Stimulated activated CD4-positive, alpha-beta T cell treated with anti-CD3 and anti-CD28 coated beads, TNF-alpha, amount 100 ng/mL, for 4 hours (primary cell): ENCODE measurements around the gene EXPH5.

Experiments
- DNase-seq, 3 experiments: peaks; one replicate each; pipeline ENCODE4 v3.0.0-alpha.2; 2020; ENCODE audit warnings: low read depth in 3 of 3

The EXPH5 gene

GRCh38 chr11:108562746-108563581 lies 30.6 kb downstream of the EXPH5 start:
- DNase-seq = no peak

DNA sequence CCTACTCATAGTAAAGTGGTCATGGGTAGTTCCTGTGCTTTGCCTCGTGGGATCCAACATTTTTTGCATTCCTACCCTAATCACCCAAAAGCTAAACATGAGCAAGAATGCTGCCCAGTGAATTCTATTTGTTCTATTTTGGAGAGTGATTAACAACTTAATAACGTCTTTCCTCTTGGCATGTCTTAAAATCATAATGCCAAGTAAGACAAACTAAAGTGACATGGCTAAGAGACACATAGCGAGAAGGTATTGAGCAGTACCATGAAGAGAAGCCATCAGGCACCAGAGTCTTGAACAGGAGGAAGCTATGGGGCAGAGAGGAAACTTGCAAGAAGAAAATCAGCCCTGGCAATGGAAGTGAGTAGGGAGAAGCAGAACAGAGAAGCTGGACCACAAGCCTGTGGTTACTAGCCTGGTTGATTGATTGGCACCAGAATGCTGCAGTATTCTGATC lies 32.0 kb downstream of the EXPH5 start:
- DNase-seq = no peak

GRCh38 chr11:108559904-108560303 lies 33.7 kb downstream of the EXPH5 start:
- DNase-seq = no peak

DNA sequence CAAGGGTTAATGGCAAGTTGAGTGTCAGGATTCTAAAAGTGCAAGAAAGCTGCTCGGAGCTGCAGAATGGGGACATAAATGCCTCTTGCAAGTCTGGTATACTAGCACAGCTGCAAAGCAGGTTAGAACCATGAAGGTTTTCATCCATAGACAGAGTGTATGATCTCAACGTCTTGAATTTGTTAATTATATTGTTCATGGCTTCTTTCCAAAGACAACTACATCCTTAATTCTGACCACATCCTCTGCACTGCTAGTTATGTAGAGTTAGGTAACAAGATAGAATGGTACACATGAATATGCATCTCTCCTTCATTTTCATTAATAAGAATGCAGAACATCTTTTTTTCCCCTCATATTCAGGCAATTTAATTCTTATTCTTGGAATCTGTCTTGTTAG lies 34.2 kb downstream of the EXPH5 start:
- no peak for DNase-seq

GRCh38 chr11:108558222-108558621 lies 35.3 kb downstream of the EXPH5 start:
- DNase-seq = no peak

DNA sequence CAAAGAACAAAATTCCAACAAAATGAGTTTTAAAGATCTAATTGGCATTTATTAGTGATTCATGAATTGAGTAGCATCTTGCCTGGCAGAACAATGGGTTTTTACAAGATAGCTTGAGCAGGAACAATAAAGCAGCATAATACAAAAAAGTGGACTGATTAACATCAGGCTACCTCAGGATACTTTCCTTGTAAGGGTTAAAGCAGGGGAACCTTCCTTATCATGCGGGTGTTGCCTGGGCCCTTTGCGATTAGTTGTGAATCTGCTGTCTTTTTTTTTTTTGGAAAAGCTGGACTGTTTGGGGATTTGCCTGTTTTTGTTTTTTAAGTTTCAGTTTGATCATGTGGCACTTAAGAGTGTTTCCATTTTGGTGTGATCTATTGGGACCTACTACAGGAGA lies 37.5 kb downstream of the EXPH5 start:
- DNase-seq = no peak

- no peak for DNase-seq
These were observed 41.7 kb downstream of the EXPH5 start for GRCh38 chr11:108551651-108552462.

GRCh38 chr11:108549319-108549885 lies 44.2 kb downstream of the EXPH5 start:
- DNase-seq = no peak

DNA sequence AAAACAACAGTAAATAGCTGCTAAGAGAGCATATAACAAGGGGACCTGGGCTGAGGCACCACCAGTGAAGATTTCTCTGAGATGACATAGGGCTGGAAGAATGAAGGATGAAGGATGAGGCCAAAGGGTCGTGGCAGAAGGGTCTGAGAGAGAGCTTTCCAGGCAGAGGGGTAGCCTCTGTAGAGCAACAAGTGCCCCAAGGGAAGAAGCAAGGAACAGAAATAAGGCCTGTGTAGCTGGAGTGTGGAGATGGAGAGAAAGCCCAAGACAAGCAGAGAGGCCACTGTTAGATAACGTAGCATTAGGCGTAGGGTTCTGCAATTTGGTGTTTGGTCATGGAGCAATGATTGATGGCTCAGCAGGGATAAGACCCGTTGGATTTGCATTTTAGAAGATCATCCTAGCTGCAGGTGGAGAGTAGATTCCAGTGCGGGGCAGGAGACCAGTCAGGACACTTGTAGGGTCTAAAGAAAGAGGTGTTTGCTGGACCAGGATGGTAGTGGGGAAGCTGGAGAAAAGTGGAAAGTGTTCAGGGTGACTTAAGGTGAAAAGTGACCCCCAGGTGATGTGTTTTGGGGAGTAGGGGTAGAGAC lies 47.6 kb downstream of the EXPH5 start:
- no peak for DNase-seq

DNA sequence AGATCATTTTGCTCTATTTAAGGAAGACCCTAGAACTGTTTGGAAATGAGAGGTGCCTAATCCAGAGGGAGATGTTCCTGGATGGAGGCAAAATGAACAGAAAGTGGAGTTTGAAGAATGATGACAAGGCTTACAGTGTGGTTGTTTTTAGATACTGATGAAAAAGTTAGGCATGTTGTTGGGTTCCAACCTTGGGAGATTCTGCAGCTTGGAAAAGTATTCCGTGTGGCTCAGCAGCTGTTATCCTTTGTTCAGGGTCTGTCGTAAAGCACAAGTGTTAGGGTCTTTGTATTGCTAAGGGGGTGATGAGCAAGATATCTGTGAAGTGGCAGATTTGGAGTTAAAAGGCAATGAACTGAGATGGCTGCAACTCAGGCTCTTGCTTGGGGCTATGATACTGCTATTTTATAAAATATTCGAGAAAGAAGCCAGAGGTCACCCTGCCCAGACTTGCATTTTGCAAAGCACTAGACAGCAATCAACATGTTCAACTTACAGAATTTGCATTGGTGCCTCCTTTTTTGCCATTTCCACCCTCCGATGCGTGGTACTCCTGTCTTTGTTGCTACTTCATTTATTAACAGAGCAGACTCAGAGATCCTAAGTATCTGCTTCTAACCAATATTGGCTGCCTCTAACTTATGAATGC lies 50.1 kb downstream of the EXPH5 start:
- no peak for DNase-seq

- DNase-seq = no peak
These were observed 52.0 kb downstream of the EXPH5 start for GRCh38 chr11:108541531-108541930.

DNA sequence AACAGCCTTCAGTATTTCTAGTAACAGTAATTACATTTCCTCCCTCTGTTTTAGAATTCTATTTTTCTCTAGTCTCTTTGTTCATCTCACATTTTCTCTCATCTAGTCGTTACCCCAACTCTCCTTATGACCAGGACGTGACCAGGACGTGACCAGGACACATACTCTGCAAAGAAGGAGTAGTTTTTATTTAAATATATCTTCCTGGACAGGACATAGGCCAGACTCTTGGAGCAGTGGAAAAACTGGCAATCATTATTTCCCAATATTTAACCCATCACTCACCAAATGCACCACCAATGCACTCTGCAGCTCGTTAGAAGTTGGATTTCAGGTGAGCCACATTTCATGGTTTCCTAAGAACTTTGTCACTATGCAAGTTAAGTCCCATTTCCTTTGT lies 55.1 kb downstream of the EXPH5 start:
- DNase-seq = no peak

- no peak for DNase-seq
These were observed 55.5 kb downstream of the EXPH5 start for GRCh38 chr11:108538022-108538424.

- DNase-seq = no peak
These were observed 56.8 kb downstream of the EXPH5 start for GRCh38 chr11:108536783-108537182.

DNA sequence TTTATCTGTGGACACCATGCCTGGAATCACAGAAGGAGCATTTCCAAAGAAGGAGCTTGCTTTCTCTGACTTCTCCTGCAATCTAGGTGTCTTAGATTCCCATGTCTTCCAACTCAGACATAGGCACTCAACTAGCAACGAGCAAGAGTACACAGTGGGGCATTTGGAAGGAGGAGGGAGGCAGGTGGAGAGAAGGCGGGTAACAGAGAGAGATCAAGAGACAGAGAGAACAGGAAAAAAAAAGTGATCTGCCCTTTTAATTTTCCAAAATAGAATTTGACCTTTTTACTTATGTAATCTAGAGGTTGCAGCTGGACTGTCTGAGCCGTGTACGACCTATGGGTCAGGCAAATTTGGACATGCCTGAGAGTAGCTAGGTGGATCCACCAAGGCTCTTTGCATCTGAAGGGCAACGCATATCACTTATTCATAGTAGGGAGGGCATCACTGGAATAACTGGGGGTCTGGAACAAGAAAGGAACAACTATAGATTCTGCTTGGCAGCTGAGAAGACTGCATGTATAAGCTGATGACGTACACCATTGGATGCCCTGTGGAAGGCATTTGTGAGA lies 58.1 kb downstream of the EXPH5 start:
- no peak for DNase-seq

DNA sequence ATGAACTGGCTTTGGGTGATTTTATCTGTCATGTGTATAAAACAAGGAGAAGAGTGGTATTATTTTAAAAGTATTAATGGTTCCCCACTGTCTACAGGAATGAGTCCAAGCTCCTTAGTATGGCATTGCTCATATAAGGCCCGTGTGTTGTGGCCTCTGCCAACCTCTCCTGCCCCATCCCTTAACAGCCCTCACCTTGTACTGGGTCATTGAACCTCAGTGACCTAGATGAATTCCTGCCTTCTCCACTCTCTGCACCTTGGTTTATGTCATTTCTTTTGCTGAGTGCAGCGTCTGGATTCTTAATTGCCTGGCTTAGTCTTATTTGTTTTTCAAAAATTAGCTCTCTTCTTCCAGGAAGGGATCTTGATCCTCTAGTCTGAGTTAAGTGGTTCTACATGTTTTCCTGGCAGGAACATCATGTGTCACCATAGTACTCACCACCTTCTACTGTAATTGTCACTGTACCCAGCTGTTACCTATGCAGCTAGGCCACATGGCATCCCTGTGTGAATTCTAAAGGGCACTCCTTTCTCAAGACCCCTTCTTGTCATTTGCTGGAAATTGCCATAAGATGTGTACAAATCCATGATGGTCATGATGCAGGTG lies 59.2 kb downstream of the EXPH5 start:
- no peak for DNase-seq

- no peak for DNase-seq
These were observed 63.1 kb downstream of the EXPH5 start for GRCh38 chr11:108530426-108530825.

DNA sequence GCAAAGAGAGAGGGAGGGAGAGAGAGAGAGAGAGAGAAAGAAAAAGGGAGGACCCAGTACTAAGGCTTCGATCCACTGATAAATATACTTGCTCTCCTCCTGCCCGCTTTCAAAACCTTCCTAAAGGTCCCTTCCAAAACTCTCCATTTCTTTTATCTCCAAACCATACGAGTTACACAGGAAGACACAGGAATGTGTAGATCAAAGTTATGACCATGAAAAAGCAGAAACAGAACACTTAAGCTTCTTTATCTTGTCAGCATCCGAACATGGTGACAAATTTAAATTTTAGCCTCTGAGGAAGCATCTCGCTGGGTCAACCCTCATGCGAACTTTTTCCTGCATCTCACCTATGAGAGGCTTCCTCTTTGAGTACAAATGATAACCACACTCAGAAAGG lies 66.2 kb downstream of the EXPH5 start:
- no peak for DNase-seq

DNA sequence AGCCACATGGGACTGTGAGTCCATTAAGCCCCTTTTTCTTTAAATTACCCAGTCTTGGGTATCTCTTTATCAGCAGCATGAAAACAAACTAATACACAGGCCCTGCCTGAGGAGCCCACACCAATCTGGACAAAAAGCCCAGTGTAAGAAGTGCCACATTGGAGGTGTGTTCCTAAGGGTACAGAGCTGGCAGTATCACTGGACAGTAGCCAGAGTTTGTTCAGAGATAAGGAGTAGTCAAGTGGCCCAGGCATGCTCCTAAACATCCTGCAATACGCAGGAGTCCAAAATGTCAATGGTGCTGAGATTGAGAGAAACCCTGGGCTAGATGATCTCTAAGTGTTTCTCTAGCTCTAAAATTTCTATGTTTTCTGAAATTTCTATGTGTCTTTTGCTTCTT lies 68.4 kb downstream of the EXPH5 start:
- DNase-seq = no peak

- no peak for DNase-seq
These were observed 69.1 kb downstream of the EXPH5 start for GRCh38 chr11:108524422-108524821.

- no peak for DNase-seq
These were observed 71.2 kb downstream of the EXPH5 start for GRCh38 chr11:108522318-108522717.
